ENCODE results near the gene INSL3. TPM values are rescaled to one million over a fixed set of nuclear protein-coding genes. Genes with fewer than 3 reads are reported as not detected.
A peak's percentile ranks its signal among the peaks of the same experiment; 100 is the strongest.
"Not testable (repeated sequence)": the region's sequence is repeated elsewhere in the genome, so short reads cannot be mapped to it uniquely, and the experiment has no call there.

The INSL3 gene
- total and polyA plus RNA-seq, 11 donors = 0.56 TPM; not detected in 10

DNA sequence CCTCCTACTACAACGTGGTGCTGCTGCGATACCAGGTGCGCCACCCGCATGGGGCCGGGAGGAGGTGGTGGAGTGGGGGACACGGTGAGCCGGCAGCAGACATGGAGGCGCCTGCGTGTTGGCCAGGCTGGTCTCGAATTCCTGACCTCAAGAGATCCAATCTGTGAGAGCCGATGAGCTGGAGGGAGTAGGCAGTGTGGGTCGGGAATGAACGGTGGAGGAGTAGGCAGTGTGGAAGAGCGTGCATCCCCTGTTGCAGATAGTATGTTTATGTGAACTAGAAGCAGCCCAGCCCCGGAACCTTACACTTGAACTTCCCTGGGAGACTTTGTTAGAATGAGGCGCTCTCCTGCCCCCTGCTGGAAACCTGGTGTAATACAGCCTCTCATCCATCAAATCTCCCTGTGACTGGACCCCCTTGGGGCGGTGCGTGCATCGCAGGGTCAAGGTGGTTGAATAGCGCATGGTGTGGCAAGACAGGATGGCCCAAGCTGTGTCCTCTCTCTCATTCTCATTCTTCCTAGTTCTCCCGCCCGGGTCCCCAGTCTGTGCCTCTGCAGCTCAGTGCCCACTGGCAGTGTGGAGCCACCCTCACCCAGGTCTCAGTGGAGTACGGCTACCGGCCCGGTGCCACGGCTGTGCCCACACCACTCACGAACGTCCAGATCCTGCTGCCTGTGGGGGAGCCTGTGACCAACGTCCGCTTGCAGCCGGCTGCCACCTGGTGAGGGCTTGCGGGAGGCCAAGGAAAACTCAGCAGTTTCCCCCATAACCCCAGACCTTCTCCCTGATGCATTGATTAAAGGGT lies 36.9 kb downstream of the INSL3 start:
- H3K4me3 ChIP-seq = no peak overlapping the region
- ATAC-seq (peak in 3 of 4 donors; percentile 34 to 70 (median 67)), DNase-seq (peak; percentile 39 to 73 (median 58))
- H3K4me1 ChIP-seq = peaks cover 0 to 5% (median 0%) of the 10 kb centered on the region in 12 donors
- no peak overlapping the region for H3K27ac ChIP-seq
- intact Hi-C loops (cut with DNase I) = loop anchor here in 6 of 10 donors (2.0 to 10.0 kb wide), 6 partner anchors 68 to 340 kb away; partner anchors contain the start of gene TMEM221 (in 2 of the 6)
- TF ChIP-seq POLR2A (IDR thresholded peaks at IDR 0.05) = no peak
- TF ChIP-seq, protein P1, sequence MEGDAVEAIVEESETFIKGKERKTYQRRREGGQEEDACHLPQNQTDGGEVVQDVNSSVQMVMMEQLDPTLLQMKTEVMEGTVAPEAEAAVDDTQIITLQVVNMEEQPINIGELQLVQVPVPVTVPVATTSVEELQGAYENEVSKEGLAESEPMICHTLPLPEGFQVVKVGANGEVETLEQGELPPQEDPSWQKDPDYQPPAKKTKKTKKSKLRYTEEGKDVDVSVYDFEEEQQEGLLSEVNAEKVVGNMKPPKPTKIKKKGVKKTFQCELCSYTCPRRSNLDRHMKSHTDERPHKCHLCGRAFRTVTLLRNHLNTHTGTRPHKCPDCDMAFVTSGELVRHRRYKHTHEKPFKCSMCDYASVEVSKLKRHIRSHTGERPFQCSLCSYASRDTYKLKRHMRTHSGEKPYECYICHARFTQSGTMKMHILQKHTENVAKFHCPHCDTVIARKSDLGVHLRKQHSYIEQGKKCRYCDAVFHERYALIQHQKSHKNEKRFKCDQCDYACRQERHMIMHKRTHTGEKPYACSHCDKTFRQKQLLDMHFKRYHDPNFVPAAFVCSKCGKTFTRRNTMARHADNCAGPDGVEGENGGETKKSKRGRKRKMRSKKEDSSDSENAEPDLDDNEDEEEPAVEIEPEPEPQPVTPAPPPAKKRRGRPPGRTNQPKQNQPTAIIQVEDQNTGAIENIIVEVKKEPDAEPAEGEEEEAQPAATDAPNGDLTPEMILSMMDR (IDR thresholded peaks at IDR 0.05) = peak; percentile 65 to 82 (median 76)
- H3K9me3 ChIP-seq = no peaks in the 10 kb centered on the region
- H3K27me3 ChIP-seq = peaks cover 0 to 32% (median 13%) of the 10 kb centered on the region in 9 donors
- 37 to 52% (median 47%) methylated on average over 26 to 32 of the region's 32 CpGs for WGBS, 4 donors
- no peaks in the 10 kb centered on the region for H3K36me3 ChIP-seq

DNA sequence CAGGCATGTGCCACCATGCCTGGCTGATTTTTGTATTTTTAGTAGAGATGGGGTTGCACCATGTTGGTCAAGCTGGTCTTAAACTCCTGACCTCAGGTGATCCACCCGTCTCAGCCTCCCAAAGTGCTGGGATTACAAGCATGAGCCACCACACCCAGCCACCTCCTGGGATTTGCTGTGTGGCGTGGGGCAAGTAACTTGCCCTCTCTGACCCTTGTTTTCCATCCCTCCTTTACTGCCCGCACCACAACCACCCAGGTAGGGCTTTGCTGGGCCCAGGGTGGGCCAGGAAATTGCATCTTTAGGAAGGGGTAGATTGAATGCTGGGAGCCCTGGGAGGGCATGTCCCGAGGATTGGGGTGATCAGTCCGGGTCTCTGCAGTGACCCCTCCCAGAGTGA lies 37.6 kb downstream of the INSL3 start:
- not testable (repeated sequence) for H3K27ac ChIP-seq, H3K36me3 ChIP-seq, ATAC-seq, H3K9me3 ChIP-seq, DNase-seq, H3K4me3 ChIP-seq
- peaks cover 0 to 10% (median 0%) of the 10 kb centered on the region in 12 donors for H3K4me1 ChIP-seq
- peaks cover 0 to 32% (median 7%) of the 10 kb centered on the region in 9 donors for H3K27me3 ChIP-seq
- WGBS, 4 donors = 68 to 74% (median 73%) methylated on average over 5 of the region's 5 CpGs
- intact Hi-C loops (cut with DNase I) = loop anchor here in 6 of 10 donors (2.0 to 10.0 kb wide), 6 partner anchors 69 to 339 kb away; partner anchors contain the start of gene TMEM221 (in 2 of the 6)

DNA sequence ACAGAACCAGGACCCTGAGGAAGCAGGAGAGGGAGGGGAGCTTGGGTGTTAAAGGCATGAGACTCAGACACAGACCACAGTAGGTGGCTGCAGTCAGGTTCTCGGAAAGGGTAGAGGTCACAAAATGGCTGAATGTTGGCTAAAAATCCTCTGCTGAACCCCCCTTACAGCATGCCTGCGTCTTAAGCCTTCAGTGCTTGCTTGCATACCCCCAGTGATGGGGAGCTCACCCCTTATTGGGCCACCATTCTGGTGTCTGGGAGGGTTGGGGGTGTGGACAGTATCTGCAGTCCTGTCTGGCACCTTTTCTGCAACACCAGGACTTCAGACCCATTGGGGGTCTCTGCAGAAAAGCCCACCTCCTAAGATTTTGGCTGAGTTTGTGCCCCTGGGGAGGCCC lies 40.5 kb downstream of the INSL3 start:
- H3K9me3 ChIP-seq = no peaks in the 10 kb centered on the region
- TF ChIP-seq POLR2A (IDR thresholded peaks at IDR 0.05) = no peak
- TF ChIP-seq, protein P1 (IDR thresholded peaks at IDR 0.05) = no peak
- no peaks in the 10 kb centered on the region for H3K36me3 ChIP-seq
- DNase-seq (no peak), ATAC-seq (no peak)
- H3K27me3 ChIP-seq = peaks cover 0 to 56% (median 27%) of the 10 kb centered on the region in 9 donors
- no peak overlapping the region for H3K4me3 ChIP-seq
- intact Hi-C loops (cut with DNase I) = loop anchor here in 5 of 10 donors (5.0 to 10.0 kb wide), 5 partner anchors 72 to 336 kb away; partner anchors contain the start of gene TMEM221 (in 2 of the 5)
- H3K27ac ChIP-seq = no peak overlapping the region
- 79 to 93% (median 91%) methylated on average over 2 of the region's 2 CpGs for WGBS, 4 donors
- H3K4me1 ChIP-seq = peaks cover 0 to 14% (median 0%) of the 10 kb centered on the region in 12 donors

- Histone ChIP-seq H3K4me1 (peaks cover 0 to 13% (median 0%) of the 10 kb centered on the region in 12 donors), H3K27me3 (peaks cover 0 to 70% (median 31%) of the 10 kb centered on the region in 9 donors), H3K4me3 (peak overlapping the region in 1 of 12 donors; percentile 43), H3K27ac (no peak overlapping the region), H3K9me3 (no peaks in the 10 kb centered on the region), H3K36me3 (no peaks in the 10 kb centered on the region)
- DNase-seq = peak in 4 of 5 donors; percentile 35 to 65 (median 61)
- TF ChIP-seq, protein P1 (IDR thresholded peaks at IDR 0.05) = no peak
- no peak for TF ChIP-seq POLR2A (IDR thresholded peaks at IDR 0.05)
- intact Hi-C loops (cut with DNase I) = loop anchor here in 4 of 10 donors (10.0 kb wide), 3 partner anchors 164 to 324 kb away; no protein-coding TSS in a partner anchor
- WGBS, 4 donors = 15 to 20% (median 17%) methylated on average over 25 of the region's 25 CpGs
- peak in 3 of 4 donors; percentile 27 to 38 (median 37) for ATAC-seq
These were observed 42.1 kb downstream of the INSL3 start for GRCh38 chr19:17778968-17779929.
